GM20000 (cell line): ENCODE results near the gene TLCD3B.

ENCODE experiments used
- DNase-seq: peaks from one replicate; pipeline ENCODE4 v3.0.0; 2012; ENCODE audit warnings: low spot score
- CTCF ChIP-seq: IDR thresholded peaks from 2 replicates; pipeline ENCODE4 v1.5.1; 2012; ENCODE audit warnings: mild to moderate bottlenecking, control low read depth; ENCODE audit errors: extremely low read depth, missing control alignments

TLCD3B gene

GRCh38 chr16:29984137-29984763, 46.8 kb downstream of the TLCD3B start:
- no peak for TF ChIP-seq CTCF
- DNase-seq, result no peak

DNA sequence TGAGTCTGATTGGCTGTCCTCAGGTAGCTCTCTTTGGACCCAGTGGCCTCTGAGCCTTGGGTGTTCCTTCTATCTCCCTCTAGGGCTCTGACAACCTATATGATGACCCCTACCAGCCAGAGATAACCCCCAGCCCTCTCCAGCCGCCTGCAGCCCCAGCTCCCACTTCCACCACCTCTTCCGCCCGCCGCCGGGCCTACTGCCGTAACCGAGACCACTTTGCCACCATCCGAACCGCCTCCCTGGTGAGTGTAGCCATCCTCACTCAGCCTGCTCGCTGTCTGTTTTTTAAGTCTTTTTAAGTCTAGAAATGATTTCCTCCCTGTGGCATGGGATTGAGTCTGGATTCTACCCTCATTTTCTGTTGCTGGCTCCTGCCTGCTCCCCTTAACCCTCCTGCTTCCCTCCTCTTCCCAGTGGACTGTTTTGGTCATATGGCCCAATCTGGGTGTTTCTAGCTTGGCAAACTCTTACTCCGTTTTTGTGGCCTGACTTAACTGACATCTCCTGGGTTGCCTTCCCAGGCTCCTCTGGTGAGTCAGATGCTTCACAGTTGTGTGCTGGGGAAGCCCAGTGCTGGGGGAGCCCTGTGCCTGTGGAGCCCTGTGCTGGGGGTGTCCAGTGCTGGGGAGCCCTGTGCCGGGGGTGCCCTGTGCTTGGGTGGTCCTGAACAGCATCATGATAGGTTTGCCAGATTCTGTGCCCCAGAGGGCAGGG, 47.5 kb downstream of the TLCD3B start:
- no peak for TF ChIP-seq CTCF
- no peak for DNase-seq

- no peak for TF ChIP-seq CTCF
- DNase-seq, result no peak
Observed at GRCh38 chr16:29982560-29983419, 48.3 kb downstream of the TLCD3B start.

GRCh38 chr16:29978564-29979270, 52.4 kb downstream of the TLCD3B start:
- no peak for TF ChIP-seq CTCF
- no peak for DNase-seq

GRCh38 chr16:29978081-29978480, 53.0 kb downstream of the TLCD3B start:
- DNase-seq, result no peak
- TF ChIP-seq CTCF, result no peak

GRCh38 chr16:29977063-29977825, 53.8 kb downstream of the TLCD3B start:
- DNase-seq, result no peak
- TF ChIP-seq CTCF, result no peak
